Kidney (tissue), 14 donors: ENCODE data around the gene SP100. TPM values are rescaled to one million over a fixed set of nuclear protein-coding genes. Genes with fewer than 3 reads are reported as not detected.

ENCODE experiments used
- DNase-seq, 5 donors: peaks; one replicate each; pipeline ENCODE4 v3.0.0-alpha.2; 2013 to 2020
- FAIRE-seq: peaks from 2 replicates; lab custom pipeline; 2012; peaks lifted over from hg19 to GRCh38; lab: Jason Lieb, UNC
- H3K27ac ChIP-seq, 2 donors: one replicate each; pipeline ENCODE4 v1.7.0; 2013; ENCODE audit warnings: low read depth in 2 of 2, low read length in 2 of 2, inconsistent platforms in 1 of 2
- H3K27me3 ChIP-seq: one replicate; pipeline ENCODE4 v1.7.1; 2013; ENCODE audit warnings: low read length, inconsistent platforms; ENCODE audit not compliant: control insufficient read depth, insufficient read depth
- H3K36me3 ChIP-seq, 3 donors: one replicate each; pipeline versions ENCODE4 v1.7.0 to v1.7.1; 2013; ENCODE audit warnings: low read length in 3 of 3, control low read depth in 1 of 3, inconsistent platforms in 1 of 3; ENCODE audit not compliant: insufficient read depth in 3 of 3, control insufficient read depth in 2 of 3
- H3K4me1 ChIP-seq, 3 donors: one replicate each; pipeline versions ENCODE4 v1.7.0 to v1.7.1; 2013; ENCODE audit warnings: low read length in 3 of 3, inconsistent platforms in 1 of 3, low read depth in 1 of 3; ENCODE audit not compliant: control insufficient read depth in 2 of 3, insufficient read depth in 2 of 3
- H3K4me3 ChIP-seq, 3 donors: one replicate each; pipeline versions ENCODE4 v1.7.0 to v1.8.1; 2013; ENCODE audit warnings: low read length in 3 of 3, control low read depth in 1 of 3, inconsistent platforms in 1 of 3
- H3K9ac ChIP-seq, 3 donors: one replicate each; pipeline versions ENCODE4 v1.7.0 to v1.7.1; 2013; ENCODE audit warnings: low read length in 3 of 3, control low read depth in 1 of 3, inconsistent platforms in 1 of 3
- H3K9me3 ChIP-seq, 3 donors: one replicate each; pipeline versions ENCODE4 v1.7.0 to v1.7.1; 2013; ENCODE audit warnings: low read length in 3 of 3, control low read depth in 1 of 3, inconsistent platforms in 1 of 3; ENCODE audit not compliant: control insufficient read depth in 2 of 3, insufficient read depth in 1 of 3
- CTCF ChIP-seq: IDR thresholded peaks from 3 replicates; pipeline ENCODE4 v1.5.1; 2012; ENCODE audit warnings: mild to moderate bottlenecking, moderate library complexity, borderline replicate concordance; ENCODE audit not compliant: insufficient read depth; ENCODE audit errors: extremely low read depth
- intact Hi-C: fragments of 100-400 bp; cut with DNase I; formaldehyde crosslinking; loops from one replicate; pipeline ENCODE4 v1.11.1; 2022
- polyA plus RNA-seq: library from polyadenylated mRNA; stranded (reverse); fragments of 350-450 nt; fragmentation: Illumina TruSeq; extraction: RNeasy Lipid Tissue Mini Kit (QIAGEN cat#74804); gene quantifications from one replicate; pipeline ENCODE4 v1.2.3, GENCODE V29; 2014; ENCODE audit warnings: low read depth, low replicate concordance; ENCODE audit not compliant: insufficient read depth
- total RNA-seq: library from RNA; stranded (reverse); fragmentation: NEBNext Ultra II Directional; extraction: Animal tissue kit (Norgen Biotek cat#: 25700); gene quantifications from one replicate; pipeline ENCODE4 v1.2.1, GENCODE V29; 2021
- donor health status: control.
- donor health status: control.
- donor health status: control.
- donor health status: control.
- donor health status: control.
- donor health status: DM: yes; HTN: yes; CAD: no.
- donor health status: Normal renal cell carcinoma (clear cell type).

SP100 gene
- total and polyA plus RNA-seq, 2 donors from 2014 or later: 35.7 to 118 TPM

GRCh38 chr2:230520061-230520874 is 104.3 kb downstream of the SP100 start:
- Histone ChIP-seq H3K9me3 (peaks cover 0 to 6% (median 0%) of the 10 kb centered on the region in 3 donors), H3K27me3 (no peaks in the 10 kb centered on the region), H3K9ac (no peak overlapping the region), H3K4me1 (no peaks in the 10 kb centered on the region), H3K4me3 (no peak overlapping the region), H3K27ac (no peak overlapping the region), H3K36me3 (no peaks in the 10 kb centered on the region)
- intact Hi-C loops: no loop called here
- no peak for DNase-seq
- FAIRE-seq: no peak
- no peak for TF ChIP-seq CTCF

- no peak overlapping the region for H3K27ac ChIP-seq
- H3K36me3 ChIP-seq: no peaks in the 10 kb centered on the region
- H3K9ac ChIP-seq: no peak overlapping the region
- no peak for TF ChIP-seq CTCF
- H3K27me3 ChIP-seq: no peaks in the 10 kb centered on the region
- intact Hi-C loops: no loop called here
- H3K4me3 ChIP-seq: no peak overlapping the region
- DNase-seq (no peak), FAIRE-seq (no peak)
- H3K9me3 ChIP-seq: peaks cover 0 to 6% (median 0%) of the 10 kb centered on the region in 3 donors
- H3K4me1 ChIP-seq: no peaks in the 10 kb centered on the region
Measured at GRCh38 chr2:230520875-230521155, 104.8 kb downstream of the SP100 start.

DNA sequence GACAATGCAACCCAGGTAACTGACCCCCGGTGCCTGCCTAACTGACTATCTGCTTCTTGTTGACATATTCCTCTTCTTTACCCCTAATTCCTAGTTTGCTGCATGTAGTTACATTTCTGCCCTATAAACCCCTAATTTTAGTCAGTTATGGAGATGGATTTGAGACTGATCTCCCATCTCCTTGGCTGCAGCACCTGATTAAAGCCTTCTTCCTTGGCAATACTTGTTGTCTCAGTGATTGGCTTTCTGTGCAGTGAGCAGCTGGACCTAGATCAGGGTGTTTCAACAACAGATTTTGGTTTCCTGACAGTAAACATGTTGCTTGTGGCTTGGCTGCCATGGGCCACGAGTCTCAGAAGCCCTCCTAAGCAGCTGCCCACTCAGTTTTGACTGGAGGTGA is 105.4 kb downstream of the SP100 start:
- Histone ChIP-seq H3K4me3 (no peak overlapping the region), H3K4me1 (no peaks in the 10 kb centered on the region), H3K9me3 (peaks cover 0 to 6% (median 0%) of the 10 kb centered on the region in 3 donors), H3K36me3 (no peaks in the 10 kb centered on the region), H3K27me3 (no peaks in the 10 kb centered on the region), H3K9ac (no peak overlapping the region), H3K27ac (no peak overlapping the region)
- no peak for DNase-seq
- intact Hi-C loops: no loop called here
- no peak for TF ChIP-seq CTCF
- no peak for FAIRE-seq

GRCh38 chr2:230525682-230526081 is 109.7 kb downstream of the SP100 start:
- intact Hi-C loops: no loop called here
- no peak for FAIRE-seq
- Histone ChIP-seq H3K27ac (no peak overlapping the region), H3K4me1 (no peaks in the 10 kb centered on the region), H3K36me3 (no peaks in the 10 kb centered on the region), H3K4me3 (no peak overlapping the region), H3K9me3 (peaks cover 0 to 6% (median 0%) of the 10 kb centered on the region in 3 donors), H3K27me3 (no peaks in the 10 kb centered on the region), H3K9ac (no peak overlapping the region)
- peak in 1 of 5 donors; percentile 4 for DNase-seq
- no peak for TF ChIP-seq CTCF
